ENCODE data around the gene OLIG2.

Gene OLIG2

DNA sequence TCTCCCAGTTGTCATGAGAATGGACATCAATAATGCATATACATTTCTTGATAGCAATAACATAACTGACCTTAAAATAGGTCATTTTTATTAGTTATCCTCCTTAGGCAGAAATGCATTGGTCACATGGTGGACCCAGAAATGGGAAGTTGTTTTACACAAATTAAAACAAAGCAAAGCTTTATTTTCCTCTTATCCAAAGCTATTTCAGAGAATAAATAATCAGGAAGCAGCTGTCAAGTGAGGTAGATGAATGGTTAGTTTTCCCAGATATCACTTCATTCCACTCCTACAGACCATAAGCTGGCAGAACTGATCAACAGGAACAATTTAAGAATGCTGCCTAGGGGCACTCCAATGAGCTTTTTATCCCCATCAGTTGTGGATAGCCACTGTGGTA, 28.2 kb downstream of the OLIG2 start:
- DNase-seq: no peak
- POLR2A ChIA-PET: no interaction called here

DNA sequence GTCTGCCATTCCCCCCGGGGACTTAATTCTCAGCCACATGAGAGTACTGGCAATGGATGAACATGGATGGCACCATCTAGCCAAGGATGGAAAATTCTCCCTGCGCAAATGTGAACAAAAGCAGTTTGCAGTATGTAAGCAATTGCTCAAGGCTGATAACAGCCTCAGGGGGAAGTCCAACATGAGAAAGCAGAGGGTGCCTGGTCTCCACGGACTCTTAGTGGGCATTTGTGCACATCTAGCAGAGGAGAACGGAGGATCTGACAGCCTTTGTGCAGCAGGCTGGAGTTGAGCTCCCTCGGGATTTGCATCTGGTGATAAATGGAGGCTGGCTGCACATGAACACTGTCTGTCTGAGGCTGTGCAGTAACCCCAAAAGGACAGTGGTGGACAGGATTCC, 30.3 kb downstream of the OLIG2 start:
- no peak for DNase-seq
- no peak overlapping the region for H3K27ac ChIP-seq (ENCODE audit: insufficient read depth in 1 of 2, low read depth in 1 of 2, low read length in 2 of 2, poor library complexity in 1 of 2, severe bottlenecking in 2 of 2)
- POLR2A ChIA-PET: no interaction called here
- 88% methylated on average over 4 of the region's 5 CpGs for WGBS (ENCODE audit: insufficient coverage)
- CTCF ChIA-PET: interaction anchor here (1.2 kb wide), 2 partner anchors 11 to 14 kb away, joined by 3 read pairs; no protein-coding TSS in a partner anchor
- no peaks in the 10 kb centered on the region for H3K27me3 ChIP-seq (replicated peaks in 2 of 5; ENCODE audit: control insufficient read depth in 4 of 5, insufficient read depth in 5 of 5, low read length in 4 of 5)
- H3K9me3 ChIP-seq (ENCODE audit: control extremely low read depth in 1 of 5, control insufficient read depth in 4 of 5, insufficient read depth in 2 of 5, low read depth in 1 of 5, low read length in 4 of 5): no peaks in the 10 kb centered on the region
- H3K36me3 ChIP-seq (ENCODE audit: control insufficient read depth in 4 of 4, insufficient read depth in 4 of 4, low read length in 3 of 4): no peaks in the 10 kb centered on the region
- no peak overlapping the region for H3K4me3 ChIP-seq (ENCODE audit: control insufficient read depth in 1 of 7, extremely low read depth in 1 of 7, insufficient read depth in 4 of 7, low read depth in 2 of 7, low read length in 6 of 7)
- H3K4me1 ChIP-seq (ENCODE audit: control extremely low read depth in 1 of 4, control insufficient read depth in 4 of 4, insufficient read depth in 4 of 4, low read length in 3 of 4): peaks cover 5 to 48% (median 14%) of the 10 kb centered on the region in 4 experiments

More for the DNA sequence above, 28.2 kb downstream of the OLIG2 start:
- CTCF ChIA-PET: interaction anchor here (0.8 to 1.4 kb wide), 4 partner anchors 9 to 47 kb away, joined by 3 to 4 read pairs (median 3); no protein-coding TSS in a partner anchor
- no peaks in the 10 kb centered on the region for H3K9me3 ChIP-seq (ENCODE audit: control extremely low read depth in 1 of 5, control insufficient read depth in 4 of 5, insufficient read depth in 2 of 5, low read depth in 1 of 5, low read length in 4 of 5)
- no peaks in the 10 kb centered on the region for H3K27me3 ChIP-seq (replicated peaks in 2 of 5; ENCODE audit: control insufficient read depth in 4 of 5, insufficient read depth in 5 of 5, low read length in 4 of 5)
- H3K27ac ChIP-seq (ENCODE audit: insufficient read depth in 1 of 2, low read depth in 1 of 2, low read length in 2 of 2, poor library complexity in 1 of 2, severe bottlenecking in 2 of 2): no peak overlapping the region
- no peaks in the 10 kb centered on the region for H3K36me3 ChIP-seq (ENCODE audit: control insufficient read depth in 4 of 4, insufficient read depth in 4 of 4, low read length in 3 of 4)
- H3K4me1 ChIP-seq (ENCODE audit: control extremely low read depth in 1 of 4, control insufficient read depth in 4 of 4, insufficient read depth in 4 of 4, low read length in 3 of 4): peaks cover 2 to 32% (median 5%) of the 10 kb centered on the region in 4 experiments
- H3K4me3 ChIP-seq (ENCODE audit: control insufficient read depth in 1 of 7, extremely low read depth in 1 of 7, insufficient read depth in 4 of 7, low read depth in 2 of 7, low read length in 6 of 7): no peak overlapping the region

DNA sequence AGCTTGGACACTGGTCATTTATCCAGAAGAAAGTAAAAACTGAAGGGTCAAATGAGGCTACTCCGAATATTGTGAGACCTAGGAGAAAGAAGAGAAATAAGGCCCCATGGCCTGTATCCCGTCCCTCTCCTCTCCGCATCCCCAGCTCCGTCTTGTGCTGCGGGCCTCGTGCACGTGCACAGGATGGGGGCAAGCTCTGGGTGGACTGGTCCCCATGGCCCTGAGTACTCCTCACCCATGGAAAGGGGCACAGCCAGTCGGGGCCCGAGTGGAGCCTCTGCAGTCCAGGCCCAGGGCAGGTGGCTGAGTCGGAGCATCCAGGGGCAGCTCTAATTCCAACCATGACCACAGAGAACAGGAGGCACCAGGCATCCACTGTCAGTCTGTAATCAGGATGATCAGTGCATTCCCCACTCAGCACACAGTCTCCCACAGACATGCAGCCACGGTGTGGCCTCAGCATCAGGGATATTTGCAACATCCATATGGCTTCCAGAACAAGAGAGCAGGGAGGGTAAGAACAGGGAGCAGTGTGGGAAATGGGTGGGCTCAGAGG, 31.7 kb downstream of the OLIG2 start:
- Histone ChIP-seq H3K4me1 (ENCODE audit: control extremely low read depth in 1 of 4, control insufficient read depth in 4 of 4, insufficient read depth in 4 of 4, low read length in 3 of 4) (peaks cover 5 to 53% (median 14%) of the 10 kb centered on the region in 4 experiments), H3K4me3 (ENCODE audit: control insufficient read depth in 1 of 7, extremely low read depth in 1 of 7, insufficient read depth in 4 of 7, low read depth in 2 of 7, low read length in 6 of 7) (no peak overlapping the region), H3K27me3 (replicated peaks in 2 of 5; ENCODE audit: control insufficient read depth in 4 of 5, insufficient read depth in 5 of 5, low read length in 4 of 5) (no peaks in the 10 kb centered on the region), H3K27ac (ENCODE audit: insufficient read depth in 1 of 2, low read depth in 1 of 2, low read length in 2 of 2, poor library complexity in 1 of 2, severe bottlenecking in 2 of 2) (no peak overlapping the region), H3K36me3 (ENCODE audit: control insufficient read depth in 4 of 4, insufficient read depth in 4 of 4, low read length in 3 of 4) (no peaks in the 10 kb centered on the region), H3K9me3 (ENCODE audit: control extremely low read depth in 1 of 5, control insufficient read depth in 4 of 5, insufficient read depth in 2 of 5, low read depth in 1 of 5, low read length in 4 of 5) (no peaks in the 10 kb centered on the region)
- 99% methylated on average over 11 of the region's 11 CpGs for WGBS (ENCODE audit: insufficient coverage)
- DNase-seq: no peak
- CTCF ChIA-PET: interaction anchor here (1.2 kb wide), 2 partner anchors 9 to 16 kb away, joined by 3 read pairs; no protein-coding TSS in a partner anchor
- POLR2A ChIA-PET: no interaction called here

DNA sequence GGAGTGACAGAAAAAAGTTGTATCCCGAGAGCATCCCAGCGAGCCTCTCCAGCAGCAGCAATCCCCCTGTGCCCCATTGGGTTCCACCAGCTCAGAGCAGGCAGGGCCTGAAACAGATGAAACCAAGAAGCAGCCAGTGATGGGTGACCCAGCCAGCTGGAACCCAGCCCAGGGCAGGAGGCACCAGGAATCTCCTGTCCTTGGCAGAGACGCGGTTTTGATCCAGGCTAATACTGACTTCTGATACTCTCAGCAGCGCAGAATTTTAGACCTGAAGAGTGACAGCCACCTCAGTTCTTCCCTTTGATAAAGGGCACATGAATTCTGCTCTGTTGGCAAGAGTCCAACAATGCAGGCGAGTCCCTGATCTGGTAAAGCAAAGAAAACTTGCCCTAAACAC, 32.8 kb downstream of the OLIG2 start:
- ChIA-PET POLR2A (no interaction called here), CTCF (interaction anchor here (1.4 kb wide), 2 partner anchors 16 to 69 kb away, joined by 3 to 4 read pairs; no protein-coding TSS in a partner anchor)
- Histone ChIP-seq H3K4me3 (ENCODE audit: control insufficient read depth in 1 of 7, extremely low read depth in 1 of 7, insufficient read depth in 4 of 7, low read depth in 2 of 7, low read length in 6 of 7) (no peak overlapping the region), H3K9me3 (ENCODE audit: control extremely low read depth in 1 of 5, control insufficient read depth in 4 of 5, insufficient read depth in 2 of 5, low read depth in 1 of 5, low read length in 4 of 5) (no peaks in the 10 kb centered on the region), H3K27me3 (replicated peaks in 2 of 5; ENCODE audit: control insufficient read depth in 4 of 5, insufficient read depth in 5 of 5, low read length in 4 of 5) (no peaks in the 10 kb centered on the region), H3K27ac (ENCODE audit: insufficient read depth in 1 of 2, low read depth in 1 of 2, low read length in 2 of 2, poor library complexity in 1 of 2, severe bottlenecking in 2 of 2) (no peak overlapping the region), H3K4me1 (ENCODE audit: control extremely low read depth in 1 of 4, control insufficient read depth in 4 of 4, insufficient read depth in 4 of 4, low read length in 3 of 4) (peaks cover 8 to 59% (median 17%) of the 10 kb centered on the region in 4 experiments), H3K36me3 (ENCODE audit: control insufficient read depth in 4 of 4, insufficient read depth in 4 of 4, low read length in 3 of 4) (no peaks in the 10 kb centered on the region)
- WGBS (ENCODE audit: insufficient coverage): 96% methylated on average over 5 of the region's 6 CpGs
- no peak for DNase-seq

DNA sequence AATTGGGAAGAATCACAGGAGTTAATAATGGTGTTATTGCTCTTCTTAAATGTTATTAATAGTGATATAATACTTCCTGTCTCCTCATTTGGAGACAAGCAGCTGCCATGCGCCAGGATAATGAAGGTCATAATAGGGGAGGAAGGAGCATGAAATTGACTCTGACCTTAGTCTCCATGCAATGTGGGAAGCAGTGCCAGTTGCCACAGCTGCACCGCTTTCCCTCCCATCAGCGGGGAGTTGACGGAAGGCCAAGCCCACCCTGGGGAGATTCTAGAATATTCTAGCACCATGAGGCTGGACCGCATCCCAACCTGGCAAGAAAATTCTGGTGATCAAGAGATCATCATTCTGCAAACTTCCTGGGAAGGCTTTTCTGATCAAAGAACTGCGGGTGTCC, 33.2 kb downstream of the OLIG2 start:
- 97% methylated on average over 5 of the region's 6 CpGs for WGBS (ENCODE audit: insufficient coverage)

DNA sequence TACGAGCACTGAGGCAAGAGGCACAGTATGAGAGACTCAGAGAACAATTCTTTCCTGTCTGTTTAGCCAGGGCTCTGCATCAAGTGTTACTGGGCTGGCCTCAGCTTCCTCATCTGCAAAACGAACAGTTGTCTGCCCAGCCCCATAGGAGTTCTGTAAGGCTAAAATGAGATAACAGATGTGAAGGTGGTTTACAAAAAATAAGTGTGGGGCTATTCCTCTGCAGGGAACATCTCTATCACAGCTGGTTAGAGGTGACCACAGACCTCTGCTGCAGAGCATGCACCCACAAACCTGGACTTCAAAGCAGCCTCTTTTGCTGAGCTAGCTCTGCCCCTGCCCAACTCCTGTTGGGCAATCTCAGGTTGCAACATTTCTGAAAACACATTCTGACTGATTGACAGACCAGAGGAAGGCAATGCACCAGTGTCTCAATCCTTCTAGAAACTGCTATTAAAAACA, 33.7 kb downstream of the OLIG2 start:
- 33% methylated on average over 2 of the region's 2 CpGs for WGBS (ENCODE audit: insufficient coverage)
- peak in 2 of 3 donors; percentile 81 to 82 for DNase-seq
- H3K4me3 ChIP-seq (ENCODE audit: control insufficient read depth in 1 of 7, extremely low read depth in 1 of 7, insufficient read depth in 4 of 7, low read depth in 2 of 7, low read length in 6 of 7): no peak overlapping the region
- ChIA-PET POLR2A (interaction anchor here (0.6 kb wide), 1 partner anchor 129 kb away, joined by 3 read pairs; no protein-coding TSS in a partner anchor), CTCF (interaction anchor here (0.7 to 1.8 kb wide), 4 partner anchors 17 to 68 kb away, joined by 3 to 4 read pairs (median 4); no protein-coding TSS in a partner anchor)
- no peak overlapping the region for H3K27ac ChIP-seq (ENCODE audit: insufficient read depth in 1 of 2, low read depth in 1 of 2, low read length in 2 of 2, poor library complexity in 1 of 2, severe bottlenecking in 2 of 2)
- peaks cover 8 to 59% (median 19%) of the 10 kb centered on the region in 4 experiments for H3K4me1 ChIP-seq (ENCODE audit: control extremely low read depth in 1 of 4, control insufficient read depth in 4 of 4, insufficient read depth in 4 of 4, low read length in 3 of 4)
- no peaks in the 10 kb centered on the region for H3K27me3 ChIP-seq (replicated peaks in 2 of 5; ENCODE audit: control insufficient read depth in 4 of 5, insufficient read depth in 5 of 5, low read length in 4 of 5)
- no peaks in the 10 kb centered on the region for H3K9me3 ChIP-seq (ENCODE audit: control extremely low read depth in 1 of 5, control insufficient read depth in 4 of 5, insufficient read depth in 2 of 5, low read depth in 1 of 5, low read length in 4 of 5)
- no peaks in the 10 kb centered on the region for H3K36me3 ChIP-seq (ENCODE audit: control insufficient read depth in 4 of 4, insufficient read depth in 4 of 4, low read length in 3 of 4)

More for the DNA sequence above, 33.2 kb downstream of the OLIG2 start:
- no peaks in the 10 kb centered on the region for H3K27me3 ChIP-seq (replicated peaks in 2 of 5; ENCODE audit: control insufficient read depth in 4 of 5, insufficient read depth in 5 of 5, low read length in 4 of 5)
- no peaks in the 10 kb centered on the region for H3K36me3 ChIP-seq (ENCODE audit: control insufficient read depth in 4 of 4, insufficient read depth in 4 of 4, low read length in 3 of 4)
- POLR2A ChIA-PET: no interaction called here
- DNase-seq: no peak
- no peak overlapping the region for H3K27ac ChIP-seq (ENCODE audit: insufficient read depth in 1 of 2, low read depth in 1 of 2, low read length in 2 of 2, poor library complexity in 1 of 2, severe bottlenecking in 2 of 2)
- H3K9me3 ChIP-seq (ENCODE audit: control extremely low read depth in 1 of 5, control insufficient read depth in 4 of 5, insufficient read depth in 2 of 5, low read depth in 1 of 5, low read length in 4 of 5): no peaks in the 10 kb centered on the region
- H3K4me1 ChIP-seq (ENCODE audit: control extremely low read depth in 1 of 4, control insufficient read depth in 4 of 4, insufficient read depth in 4 of 4, low read length in 3 of 4): peaks cover 8 to 59% (median 18%) of the 10 kb centered on the region in 4 experiments
- H3K4me3 ChIP-seq (ENCODE audit: control insufficient read depth in 1 of 7, extremely low read depth in 1 of 7, insufficient read depth in 4 of 7, low read depth in 2 of 7, low read length in 6 of 7): no peak overlapping the region
- CTCF ChIA-PET: interaction anchor here (0.7 to 1.8 kb wide), 4 partner anchors 16 to 68 kb away, joined by 3 to 4 read pairs (median 4); no protein-coding TSS in a partner anchor

DNA sequence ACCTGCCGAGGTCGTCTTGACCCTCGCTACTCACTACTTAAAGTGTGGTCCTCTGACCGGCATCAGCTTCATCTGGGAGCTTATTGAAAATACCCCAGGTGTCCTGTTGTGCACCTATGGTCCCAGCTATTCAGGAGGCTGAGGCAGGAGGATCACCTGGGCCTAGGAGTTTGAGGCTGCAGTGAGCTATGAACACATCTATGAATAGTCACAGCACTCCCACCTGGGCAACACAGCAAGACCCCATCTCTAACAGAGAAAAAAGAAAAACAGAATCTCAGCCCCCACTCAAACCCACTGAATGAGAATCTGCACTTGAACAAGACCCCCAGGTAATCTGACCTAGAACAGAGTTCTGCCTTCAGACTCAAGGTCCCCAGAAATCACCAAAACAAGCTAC, 35.5 kb downstream of the OLIG2 start:
- no peak for DNase-seq
- CTCF ChIA-PET: interaction anchor here (1.2 kb wide), 1 partner anchor 28 kb away, joined by 3 read pairs; no protein-coding TSS in a partner anchor
- no peak overlapping the region for H3K4me3 ChIP-seq (ENCODE audit: control insufficient read depth in 1 of 7, extremely low read depth in 1 of 7, insufficient read depth in 4 of 7, low read depth in 2 of 7, low read length in 6 of 7)
- peaks cover 15 to 74% (median 24%) of the 10 kb centered on the region in 4 experiments for H3K4me1 ChIP-seq (ENCODE audit: control extremely low read depth in 1 of 4, control insufficient read depth in 4 of 4, insufficient read depth in 4 of 4, low read length in 3 of 4)
- no peaks in the 10 kb centered on the region for H3K9me3 ChIP-seq (ENCODE audit: control extremely low read depth in 1 of 5, control insufficient read depth in 4 of 5, insufficient read depth in 2 of 5, low read depth in 1 of 5, low read length in 4 of 5)
- WGBS (ENCODE audit: insufficient coverage): 96% methylated on average over 4 of the region's 4 CpGs
- H3K36me3 ChIP-seq (ENCODE audit: control insufficient read depth in 4 of 4, insufficient read depth in 4 of 4, low read length in 3 of 4): no peaks in the 10 kb centered on the region
- no peak overlapping the region for H3K27ac ChIP-seq (ENCODE audit: insufficient read depth in 1 of 2, low read depth in 1 of 2, low read length in 2 of 2, poor library complexity in 1 of 2, severe bottlenecking in 2 of 2)
- POLR2A ChIA-PET: no interaction called here
- H3K27me3 ChIP-seq (replicated peaks in 2 of 5; ENCODE audit: control insufficient read depth in 4 of 5, insufficient read depth in 5 of 5, low read length in 4 of 5): no peaks in the 10 kb centered on the region

Data from common myeloid progenitor, CD34-positive (primary cell).